GM23338 (cell line): Measurements from ENCODE around the gene SEC16B. TPM values are rescaled to one million over a fixed set of nuclear protein-coding genes. Genes with fewer than 3 reads are reported as not detected.

ENCODE experiments used
- ATAC-seq: fragments of 200-7000 bp; cut with Tn5 transposase; 3 replicates; pipeline ENCODE4 v1.9.1; 2020
- DNase-seq: peaks from one replicate; pipeline ENCODE4 v3.0.0-alpha.2; 2015; ENCODE audit warnings: low spot score
- H2AFZ ChIP-seq: fragments of 200-600 bp; sonication (generic); 2 replicates; pipeline ENCODE4 v1.8.0; 2016; ENCODE audit warnings: antibody characterized with exemption, mild to moderate bottlenecking, moderate library complexity
- H3F3A ChIP-seq: fragments of 200-600 bp; sonication (generic); replicated peaks from 2 replicates; pipeline ENCODE4 v1.8.0; 2017; ENCODE audit warnings: antibody characterized with exemption, mixed run types, low read depth
- H3K27ac ChIP-seq: fragments of 200-600 bp; sonication (generic); 2 replicates; pipeline ENCODE4 v1.6.1; 2016; ENCODE audit warnings: low read depth
- H3K27me3 ChIP-seq: fragments of 200-600 bp; sonication (generic); 2 replicates; pipeline ENCODE4 v1.8.0; 2016; ENCODE audit warnings: mild to moderate bottlenecking, mixed run types, moderate library complexity; ENCODE audit not compliant: insufficient read depth
- H3K36me3 ChIP-seq: fragments of 200-600 bp; sonication (generic); 2 replicates; pipeline ENCODE4 v1.8.0; 2016; ENCODE audit warnings: mild to moderate bottlenecking; ENCODE audit not compliant: insufficient read depth
- H3K4me1 ChIP-seq: fragments of 200-600 bp; sonication (generic); 2 replicates; pipeline ENCODE4 v1.8.0; 2016; ENCODE audit warnings: mild to moderate bottlenecking, moderate library complexity; ENCODE audit not compliant: insufficient read depth
- H3K4me2 ChIP-seq: fragments of 200-600 bp; sonication (generic); 2 replicates; pipeline ENCODE4 v1.7.1; 2017; ENCODE audit warnings: mixed run types
- H3K4me3 ChIP-seq: fragments of 200-600 bp; sonication (generic); 2 replicates; pipeline ENCODE4 v1.6.1; 2016; ENCODE audit warnings: mixed run types
- H3K79me2 ChIP-seq: fragments of 200-600 bp; sonication (generic); replicated peaks from 2 replicates; pipeline ENCODE4 v1.8.0; 2017; ENCODE audit warnings: mild to moderate bottlenecking; ENCODE audit not compliant: insufficient read depth
- H3K9me2 ChIP-seq: fragments of 200-600 bp; sonication (generic); 2 replicates; pipeline ENCODE4 v1.8.0; 2017; ENCODE audit not compliant: insufficient read depth
- H4K20me1 ChIP-seq: fragments of 200-600 bp; sonication (generic); replicated peaks from 2 replicates; pipeline ENCODE4 v1.8.0; 2017; ENCODE audit warnings: mild to moderate bottlenecking; ENCODE audit not compliant: insufficient read depth
- H3K27ac Mint-ChIP-seq: 2 replicates; pipeline ENCODE4 v1.8.0; 2020; ENCODE audit warnings: inconsistent platforms, mild to moderate bottlenecking, moderate library complexity, mixed read lengths
- H3K27me3 Mint-ChIP-seq: 3 replicates; pipeline ENCODE4 v1.8.0; 2022; ENCODE audit warnings: low read depth, mild to moderate bottlenecking, moderate library complexity, mixed read lengths, inconsistent platforms; ENCODE audit not compliant: insufficient read depth, poor library complexity
- H3K36me3 Mint-ChIP-seq: 3 replicates; pipeline ENCODE4 v1.8.0; 2021; ENCODE audit warnings: low read depth, mild to moderate bottlenecking, inconsistent platforms, moderate library complexity, mixed read lengths
- H3K4me1 Mint-ChIP-seq: 3 replicates; pipeline ENCODE4 v1.8.0; 2020; ENCODE audit warnings: mild to moderate bottlenecking, inconsistent platforms, mixed read lengths
- H3K4me3 Mint-ChIP-seq: 3 replicates; pipeline ENCODE4 v1.8.0; 2021; ENCODE audit warnings: moderate library complexity, mild to moderate bottlenecking, inconsistent platforms, mixed read lengths
- H3K9me3 Mint-ChIP-seq: 3 replicates; pipeline ENCODE4 v1.8.0; 2020; ENCODE audit warnings: moderate library complexity, mild to moderate bottlenecking, inconsistent platforms, mixed read lengths
- CREB1 ChIP-seq: fragments of 250-450 bp; sonication (Bioruptor Pico); IDR thresholded peaks from 2 replicates; pipeline ENCODE4 v1.5.0; 2020; ENCODE audit warnings: low read depth, mild to moderate bottlenecking, moderate library complexity
- EZH2 ChIP-seq: fragments of 200-600 bp; sonication (generic); IDR thresholded peaks from one replicate; pipeline ENCODE4 v1.8.0; 2017; ENCODE audit warnings: antibody characterized with exemption, mild to moderate bottlenecking, low read depth; ENCODE audit not compliant: unreplicated experiment
- EZH2phosphoT487 ChIP-seq: fragments of 200-600 bp; sonication (generic); IDR thresholded peaks from one replicate; pipeline ENCODE4 v1.8.1; 2018; ENCODE audit warnings: antibody characterized with exemption; ENCODE audit not compliant: unreplicated experiment
- JUNB ChIP-seq: IDR thresholded peaks from one replicate; pipeline ENCODE4 v1.6.1; 2016; ENCODE audit warnings: antibody characterized with exemption; ENCODE audit not compliant: unreplicated experiment
- NANOG ChIP-seq: IDR thresholded peaks from 2 replicates; pipeline ENCODE4 v1.6.1; 2016; ENCODE audit warnings: antibody characterized with exemption, borderline replicate concordance
- POLR2AphosphoS5 ChIP-seq: IDR thresholded peaks from 2 replicates; pipeline ENCODE4 v1.6.1; 2016; ENCODE audit warnings: antibody characterized with exemption, low read depth
- STAT1 ChIP-seq: IDR thresholded peaks from one replicate; pipeline ENCODE4 v1.6.1; 2016; ENCODE audit warnings: antibody characterized with exemption; ENCODE audit not compliant: unreplicated experiment
- ZNF114 ChIP-seq: fragments of 250-450 bp; sonication (Bioruptor Pico); IDR thresholded peaks from 2 replicates; pipeline ENCODE4 v1.5.0; 2020; ENCODE audit warnings: mild to moderate bottlenecking, moderate library complexity
- ZNF331 ChIP-seq: fragments of 250-450 bp; sonication (Bioruptor Pico); IDR thresholded peaks from 2 replicates; pipeline ENCODE4 v1.5.0; 2020; ENCODE audit warnings: low read depth, mild to moderate bottlenecking, moderate library complexity
- polyA plus RNA-seq: library from polyadenylated mRNA; unstranded; fragments of >200 nt; fragmentation: Nextera tagmentation; extraction: Ambion mirVana; gene quantifications from 2 replicates; pipeline ENCODE4 v1.2.1, GENCODE V29; 2016
- total RNA-seq: library from RNA; depleted of rRNA; stranded (reverse); fragments of >200 nt; shearing (Covaris generic); gene quantifications from 2 replicates; pipeline ENCODE4 v1.2.3, GENCODE V29; 2014
- TF ChIP-seq, protein P1 (sequence below): fragments of 250-450 bp; sonication (Bioruptor Pico); IDR thresholded peaks from 2 replicates; pipeline ENCODE4 v1.5.0; 2020; ENCODE audit warnings: mild to moderate bottlenecking, moderate library complexity
- TF ChIP-seq, protein P2 (sequence below): IDR thresholded peaks from 2 replicates; pipeline ENCODE4 v1.6.1; 2016; ENCODE audit warnings: antibody characterized with exemption
- TF ChIP-seq, protein P3 (sequence below), 2 experiments: fragments of 200-600 bp in 1 of 2; sonication (generic) in 1 of 2; conservative IDR thresholded peaks; 2 replicates each; pipeline versions ENCODE4 v1.5.1 to v1.6.1; 2016 to 2017; ENCODE audit warnings: antibody characterized with exemption in 2 of 2, low read depth in 2 of 2, mild to moderate bottlenecking in 2 of 2, moderate library complexity in 1 of 2
- TF ChIP-seq, protein P4 (sequence below): IDR thresholded peaks from one replicate; pipeline ENCODE4 v1.6.1; 2018; ENCODE audit warnings: antibody characterized with exemption; ENCODE audit not compliant: unreplicated experiment

SEC16B gene
- total and polyA plus RNA-seq, 2 experiments from 2014 or later: 0.29 to 1.2 TPM

DNA sequence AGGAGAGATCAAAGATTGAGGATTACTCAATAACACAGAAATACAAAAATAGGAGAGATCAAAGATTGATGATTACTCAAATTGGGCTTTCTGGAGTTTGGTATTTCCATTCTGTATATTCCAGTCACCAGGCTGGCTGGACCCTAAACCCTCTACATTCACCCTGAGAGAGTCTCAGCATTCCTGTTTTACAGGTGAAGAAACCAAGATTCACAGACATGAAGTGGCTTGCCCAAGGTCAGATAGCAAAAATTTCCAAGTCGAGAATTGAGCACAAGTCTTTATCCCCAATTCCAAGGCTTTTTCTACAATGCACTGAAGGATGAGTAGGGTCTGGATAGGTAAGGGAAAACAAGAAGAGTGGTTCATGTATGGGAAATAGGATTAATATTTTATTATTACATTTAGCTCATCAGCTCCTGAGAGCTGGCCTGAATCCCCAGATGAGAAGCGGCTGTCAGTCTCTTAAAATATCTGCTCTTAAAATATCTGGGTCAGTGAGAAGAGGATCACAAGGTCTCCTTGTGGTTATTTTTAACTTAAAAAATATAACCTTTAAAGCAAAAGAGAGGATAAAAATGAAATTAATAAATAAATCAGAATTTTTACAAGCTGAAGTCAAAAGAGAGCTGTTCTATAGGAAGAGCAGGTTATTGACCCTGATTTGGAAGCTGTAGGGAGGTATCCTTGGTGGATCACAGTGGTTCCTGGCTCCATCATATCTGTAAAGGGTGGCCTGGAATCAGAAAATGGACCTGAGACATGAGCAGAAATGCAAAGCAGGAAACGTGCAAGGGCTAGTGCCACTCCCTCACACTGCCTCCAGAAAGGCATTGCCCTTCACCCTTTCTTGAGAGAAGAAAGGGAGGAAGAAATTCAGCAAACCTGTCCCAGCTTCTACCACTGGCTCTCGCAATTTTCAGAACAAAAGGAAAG, 29.1 kb upstream of the SEC16B start:
- H3K9me3 Mint-ChIP-seq: no peaks in the 10 kb centered on the region
- H3K27me3 ChIP-seq: no peaks in the 10 kb centered on the region
- peaks cover 20% of the 10 kb centered on the region; the same call in 1 of the 2 replicates for H3K9me2 ChIP-seq
- H3K36me3 Mint-ChIP-seq: no peaks in the 10 kb centered on the region; the same call in 2 of the 3 replicates
- no peaks in the 10 kb centered on the region for H3K27me3 Mint-ChIP-seq
- no peaks in the 10 kb centered on the region for H3K36me3 ChIP-seq
- no peak overlapping the region for H3K4me2 ChIP-seq
- no peaks in the 10 kb centered on the region for H3F3A ChIP-seq
- no peak overlapping the region for H3K4me3 ChIP-seq
- no peaks in the 10 kb centered on the region for H3K79me2 ChIP-seq
- H3K27ac ChIP-seq: no peak overlapping the region
- H3K4me1 ChIP-seq: no peaks in the 10 kb centered on the region; the same call in 1 of the 2 replicates
- ATAC-seq (no peak), DNase-seq (no peak)
- H3K4me3 Mint-ChIP-seq: no peak overlapping the region
- peaks cover 15% of the 10 kb centered on the region for H3K4me1 Mint-ChIP-seq
- H4K20me1 ChIP-seq: no peaks in the 10 kb centered on the region
- no peak overlapping the region for H2AFZ ChIP-seq
- H3K27ac Mint-ChIP-seq: no peak overlapping the region
- TF ChIP-seq, protein P1, sequence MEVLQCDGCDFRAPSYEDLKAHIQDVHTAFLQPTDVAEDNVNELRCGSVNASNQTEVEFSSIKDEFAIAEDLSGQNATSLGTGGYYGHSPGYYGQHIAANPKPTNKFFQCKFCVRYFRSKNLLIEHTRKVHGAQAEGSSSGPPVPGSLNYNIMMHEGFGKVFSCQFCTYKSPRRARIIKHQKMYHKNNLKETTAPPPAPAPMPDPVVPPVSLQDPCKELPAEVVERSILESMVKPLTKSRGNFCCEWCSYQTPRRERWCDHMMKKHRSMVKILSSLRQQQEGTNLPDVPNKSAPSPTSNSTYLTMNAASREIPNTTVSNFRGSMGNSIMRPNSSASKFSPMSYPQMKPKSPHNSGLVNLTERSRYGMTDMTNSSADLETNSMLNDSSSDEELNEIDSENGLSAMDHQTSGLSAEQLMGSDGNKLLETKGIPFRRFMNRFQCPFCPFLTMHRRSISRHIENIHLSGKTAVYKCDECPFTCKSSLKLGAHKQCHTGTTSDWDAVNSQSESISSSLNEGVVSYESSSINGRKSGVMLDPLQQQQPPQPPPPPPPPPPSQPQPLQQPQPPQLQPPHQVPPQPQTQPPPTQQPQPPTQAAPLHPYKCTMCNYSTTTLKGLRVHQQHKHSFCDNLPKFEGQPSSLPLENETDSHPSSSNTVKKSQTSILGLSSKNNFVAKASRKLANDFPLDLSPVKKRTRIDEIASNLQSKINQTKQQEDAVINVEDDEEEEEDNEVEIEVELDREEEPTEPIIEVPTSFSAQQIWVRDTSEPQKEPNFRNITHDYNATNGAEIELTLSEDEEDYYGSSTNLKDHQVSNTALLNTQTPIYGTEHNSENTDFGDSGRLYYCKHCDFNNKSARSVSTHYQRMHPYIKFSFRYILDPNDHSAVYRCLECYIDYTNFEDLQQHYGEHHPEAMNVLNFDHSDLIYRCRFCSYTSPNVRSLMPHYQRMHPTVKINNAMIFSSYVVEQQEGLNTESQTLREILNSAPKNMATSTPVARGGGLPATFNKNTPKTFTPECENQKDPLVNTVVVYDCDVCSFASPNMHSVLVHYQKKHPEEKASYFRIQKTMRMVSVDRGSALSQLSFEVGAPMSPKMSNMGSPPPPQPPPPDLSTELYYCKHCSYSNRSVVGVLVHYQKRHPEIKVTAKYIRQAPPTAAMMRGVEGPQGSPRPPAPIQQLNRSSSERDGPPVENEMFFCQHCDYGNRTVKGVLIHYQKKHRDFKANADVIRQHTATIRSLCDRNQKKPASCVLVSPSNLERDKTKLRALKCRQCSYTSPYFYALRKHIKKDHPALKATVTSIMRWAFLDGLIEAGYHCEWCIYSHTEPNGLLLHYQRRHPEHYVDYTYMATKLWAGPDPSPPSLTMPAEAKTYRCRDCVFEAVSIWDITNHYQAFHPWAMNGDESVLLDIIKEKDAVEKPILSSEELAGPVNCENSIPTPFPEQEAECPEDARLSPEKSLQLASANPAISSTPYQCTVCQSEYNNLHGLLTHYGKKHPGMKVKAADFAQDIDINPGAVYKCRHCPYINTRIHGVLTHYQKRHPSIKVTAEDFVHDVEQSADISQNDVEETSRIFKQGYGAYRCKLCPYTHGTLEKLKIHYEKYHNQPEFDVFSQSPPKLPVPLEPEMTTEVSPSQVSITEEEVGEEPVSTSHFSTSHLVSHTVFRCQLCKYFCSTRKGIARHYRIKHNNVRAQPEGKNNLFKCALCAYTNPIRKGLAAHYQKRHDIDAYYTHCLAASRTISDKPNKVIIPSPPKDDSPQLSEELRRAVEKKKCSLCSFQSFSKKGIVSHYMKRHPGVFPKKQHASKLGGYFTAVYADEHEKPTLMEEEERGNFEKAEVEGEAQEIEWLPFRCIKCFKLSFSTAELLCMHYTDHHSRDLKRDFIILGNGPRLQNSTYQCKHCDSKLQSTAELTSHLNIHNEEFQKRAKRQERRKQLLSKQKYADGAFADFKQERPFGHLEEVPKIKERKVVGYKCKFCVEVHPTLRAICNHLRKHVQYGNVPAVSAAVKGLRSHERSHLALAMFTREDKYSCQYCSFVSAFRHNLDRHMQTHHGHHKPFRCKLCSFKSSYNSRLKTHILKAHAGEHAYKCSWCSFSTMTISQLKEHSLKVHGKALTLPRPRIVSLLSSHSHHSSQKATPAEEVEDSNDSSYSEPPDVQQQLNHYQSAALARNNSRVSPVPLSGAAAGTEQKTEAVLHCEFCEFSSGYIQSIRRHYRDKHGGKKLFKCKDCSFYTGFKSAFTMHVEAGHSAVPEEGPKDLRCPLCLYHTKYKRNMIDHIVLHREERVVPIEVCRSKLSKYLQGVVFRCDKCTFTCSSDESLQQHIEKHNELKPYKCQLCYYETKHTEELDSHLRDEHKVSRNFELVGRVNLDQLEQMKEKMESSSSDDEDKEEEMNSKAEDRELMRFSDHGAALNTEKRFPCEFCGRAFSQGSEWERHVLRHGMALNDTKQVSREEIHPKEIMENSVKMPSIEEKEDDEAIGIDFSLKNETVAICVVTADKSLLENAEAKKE: no peak
- TF ChIP-seq NANOG: no peak
- no peak for TF ChIP-seq ZNF114 (CRISPR knock-in tag)
- TF ChIP-seq, protein P2, sequence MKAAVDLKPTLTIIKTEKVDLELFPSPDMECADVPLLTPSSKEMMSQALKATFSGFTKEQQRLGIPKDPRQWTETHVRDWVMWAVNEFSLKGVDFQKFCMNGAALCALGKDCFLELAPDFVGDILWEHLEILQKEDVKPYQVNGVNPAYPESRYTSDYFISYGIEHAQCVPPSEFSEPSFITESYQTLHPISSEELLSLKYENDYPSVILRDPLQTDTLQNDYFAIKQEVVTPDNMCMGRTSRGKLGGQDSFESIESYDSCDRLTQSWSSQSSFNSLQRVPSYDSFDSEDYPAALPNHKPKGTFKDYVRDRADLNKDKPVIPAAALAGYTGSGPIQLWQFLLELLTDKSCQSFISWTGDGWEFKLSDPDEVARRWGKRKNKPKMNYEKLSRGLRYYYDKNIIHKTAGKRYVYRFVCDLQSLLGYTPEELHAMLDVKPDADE: no peak
- TF ChIP-seq, protein P3, sequence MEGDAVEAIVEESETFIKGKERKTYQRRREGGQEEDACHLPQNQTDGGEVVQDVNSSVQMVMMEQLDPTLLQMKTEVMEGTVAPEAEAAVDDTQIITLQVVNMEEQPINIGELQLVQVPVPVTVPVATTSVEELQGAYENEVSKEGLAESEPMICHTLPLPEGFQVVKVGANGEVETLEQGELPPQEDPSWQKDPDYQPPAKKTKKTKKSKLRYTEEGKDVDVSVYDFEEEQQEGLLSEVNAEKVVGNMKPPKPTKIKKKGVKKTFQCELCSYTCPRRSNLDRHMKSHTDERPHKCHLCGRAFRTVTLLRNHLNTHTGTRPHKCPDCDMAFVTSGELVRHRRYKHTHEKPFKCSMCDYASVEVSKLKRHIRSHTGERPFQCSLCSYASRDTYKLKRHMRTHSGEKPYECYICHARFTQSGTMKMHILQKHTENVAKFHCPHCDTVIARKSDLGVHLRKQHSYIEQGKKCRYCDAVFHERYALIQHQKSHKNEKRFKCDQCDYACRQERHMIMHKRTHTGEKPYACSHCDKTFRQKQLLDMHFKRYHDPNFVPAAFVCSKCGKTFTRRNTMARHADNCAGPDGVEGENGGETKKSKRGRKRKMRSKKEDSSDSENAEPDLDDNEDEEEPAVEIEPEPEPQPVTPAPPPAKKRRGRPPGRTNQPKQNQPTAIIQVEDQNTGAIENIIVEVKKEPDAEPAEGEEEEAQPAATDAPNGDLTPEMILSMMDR (conservative IDR thresholded peaks at IDR 0.05; ENCODE audit: low read depth in 2 of 2): no peak
- no peak for TF ChIP-seq STAT1
- no peak for TF ChIP-seq CREB1 (CRISPR knock-in tag)
- TF ChIP-seq EZH2phosphoT487: no peak
- no peak for TF ChIP-seq EZH2
- TF ChIP-seq POLR2AphosphoS5: no peak
- no peak for TF ChIP-seq JUNB
- no peak for TF ChIP-seq ZNF331 (CRISPR knock-in tag)
- TF ChIP-seq, protein P4, sequence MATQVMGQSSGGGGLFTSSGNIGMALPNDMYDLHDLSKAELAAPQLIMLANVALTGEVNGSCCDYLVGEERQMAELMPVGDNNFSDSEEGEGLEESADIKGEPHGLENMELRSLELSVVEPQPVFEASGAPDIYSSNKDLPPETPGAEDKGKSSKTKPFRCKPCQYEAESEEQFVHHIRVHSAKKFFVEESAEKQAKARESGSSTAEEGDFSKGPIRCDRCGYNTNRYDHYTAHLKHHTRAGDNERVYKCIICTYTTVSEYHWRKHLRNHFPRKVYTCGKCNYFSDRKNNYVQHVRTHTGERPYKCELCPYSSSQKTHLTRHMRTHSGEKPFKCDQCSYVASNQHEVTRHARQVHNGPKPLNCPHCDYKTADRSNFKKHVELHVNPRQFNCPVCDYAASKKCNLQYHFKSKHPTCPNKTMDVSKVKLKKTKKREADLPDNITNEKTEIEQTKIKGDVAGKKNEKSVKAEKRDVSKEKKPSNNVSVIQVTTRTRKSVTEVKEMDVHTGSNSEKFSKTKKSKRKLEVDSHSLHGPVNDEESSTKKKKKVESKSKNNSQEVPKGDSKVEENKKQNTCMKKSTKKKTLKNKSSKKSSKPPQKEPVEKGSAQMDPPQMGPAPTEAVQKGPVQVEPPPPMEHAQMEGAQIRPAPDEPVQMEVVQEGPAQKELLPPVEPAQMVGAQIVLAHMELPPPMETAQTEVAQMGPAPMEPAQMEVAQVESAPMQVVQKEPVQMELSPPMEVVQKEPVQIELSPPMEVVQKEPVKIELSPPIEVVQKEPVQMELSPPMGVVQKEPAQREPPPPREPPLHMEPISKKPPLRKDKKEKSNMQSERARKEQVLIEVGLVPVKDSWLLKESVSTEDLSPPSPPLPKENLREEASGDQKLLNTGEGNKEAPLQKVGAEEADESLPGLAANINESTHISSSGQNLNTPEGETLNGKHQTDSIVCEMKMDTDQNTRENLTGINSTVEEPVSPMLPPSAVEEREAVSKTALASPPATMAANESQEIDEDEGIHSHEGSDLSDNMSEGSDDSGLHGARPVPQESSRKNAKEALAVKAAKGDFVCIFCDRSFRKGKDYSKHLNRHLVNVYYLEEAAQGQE: no peak
